Coronary artery (tissue), 2 donors: ENCODE data around the gene TNFAIP8L3.

Experiments used
- DNase-seq: peaks from one replicate; pipeline ENCODE4 v3.0.0-alpha.2; 2017; ENCODE audit warnings: low spot score
- H3K27ac ChIP-seq, 2 donors: fragments of 200-600 bp; sonication (generic); one replicate each; pipeline ENCODE4 v1.5.1; 2016 to 2019
- H3K4me3 ChIP-seq: fragments of 200-600 bp; sonication (generic); 2 replicates; pipeline ENCODE4 v1.5.1; 2016; ENCODE audit warnings: mild to moderate bottlenecking, moderate library complexity
- CTCF ChIP-seq: fragments of 200-600 bp; sonication (generic); IDR thresholded peaks from one replicate; pipeline ENCODE4 v1.5.1; 2019; ENCODE audit warnings: antibody characterized with exemption

TNFAIP8L3 gene

DNA sequence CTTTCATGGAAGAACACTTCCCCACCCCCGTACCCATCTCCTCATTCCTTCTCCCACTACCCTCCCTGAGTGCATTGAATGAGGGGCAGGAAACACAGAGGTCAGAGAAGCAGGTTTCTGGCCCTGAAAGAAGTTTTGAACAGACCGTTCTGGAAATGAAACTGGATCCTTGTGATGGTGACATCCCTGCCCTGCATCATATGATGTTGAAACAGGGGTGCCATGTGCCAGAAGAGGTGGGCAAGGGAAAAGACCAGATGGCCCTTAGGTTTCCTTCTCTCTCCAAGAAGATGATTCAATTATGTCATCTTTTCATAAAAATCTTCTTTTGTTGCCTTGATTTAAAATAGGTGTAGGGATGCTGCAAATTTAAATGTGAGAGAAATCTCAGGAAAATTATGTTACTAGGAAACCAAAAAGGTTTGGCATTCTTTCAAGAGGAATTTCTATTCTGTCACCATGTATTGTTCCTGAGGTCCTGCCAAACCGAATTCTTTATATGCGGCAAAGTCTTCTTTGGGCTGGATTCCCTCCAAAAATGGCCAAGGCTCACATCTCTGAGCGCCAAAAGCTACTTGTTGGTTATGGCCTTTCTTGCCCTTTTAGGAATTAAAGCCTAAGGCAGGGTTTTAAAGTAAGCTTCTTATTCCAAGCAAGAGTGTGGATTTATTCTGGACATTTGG is 19.9 kb upstream of the TNFAIP8L3 start:
- Histone ChIP-seq H3K27ac (peak overlapping the region; percentile 51 to 74), H3K4me3 (no peak overlapping the region)
- TF ChIP-seq CTCF = no peak
- DNase-seq = no peak

- Histone ChIP-seq H3K27ac (peak overlapping the region; percentile 28 to 49), H3K4me3 (no peak overlapping the region)
- no peak for DNase-seq
- no peak for TF ChIP-seq CTCF
Measured at GRCh38 chr15:51112078-51112477, 17.4 kb upstream of the TNFAIP8L3 start.

- no peak for DNase-seq
- TF ChIP-seq CTCF = no peak
- Histone ChIP-seq H3K27ac (peak overlapping the region; percentile 92 to 95), H3K4me3 (no peak overlapping the region)
Measured at GRCh38 chr15:51111061-51111460, 16.4 kb upstream of the TNFAIP8L3 start.

DNA sequence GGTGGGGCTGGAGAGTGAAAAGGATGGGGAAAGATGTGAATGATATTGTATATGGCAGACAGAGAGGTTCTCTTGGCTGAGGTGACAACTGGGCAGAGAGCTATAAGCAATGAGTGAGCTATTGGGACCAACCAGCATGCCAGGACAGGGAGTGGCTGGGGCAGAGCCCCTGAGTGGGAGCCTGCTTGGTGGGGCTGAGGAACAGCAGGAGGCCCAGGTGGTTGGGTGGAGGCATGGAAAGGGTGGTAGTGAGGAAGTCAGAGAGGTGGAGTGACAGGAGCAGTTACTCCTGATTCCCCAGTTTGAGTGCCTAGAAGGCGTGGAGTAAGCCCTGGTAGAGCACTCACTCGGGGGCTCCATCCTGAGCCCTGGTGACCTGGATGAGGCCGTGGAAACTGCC is 15.5 kb upstream of the TNFAIP8L3 start:
- Histone ChIP-seq H3K4me3 (no peak overlapping the region), H3K27ac (peak overlapping the region; percentile 92 to 95)
- no peak for TF ChIP-seq CTCF
- DNase-seq = no peak

DNA sequence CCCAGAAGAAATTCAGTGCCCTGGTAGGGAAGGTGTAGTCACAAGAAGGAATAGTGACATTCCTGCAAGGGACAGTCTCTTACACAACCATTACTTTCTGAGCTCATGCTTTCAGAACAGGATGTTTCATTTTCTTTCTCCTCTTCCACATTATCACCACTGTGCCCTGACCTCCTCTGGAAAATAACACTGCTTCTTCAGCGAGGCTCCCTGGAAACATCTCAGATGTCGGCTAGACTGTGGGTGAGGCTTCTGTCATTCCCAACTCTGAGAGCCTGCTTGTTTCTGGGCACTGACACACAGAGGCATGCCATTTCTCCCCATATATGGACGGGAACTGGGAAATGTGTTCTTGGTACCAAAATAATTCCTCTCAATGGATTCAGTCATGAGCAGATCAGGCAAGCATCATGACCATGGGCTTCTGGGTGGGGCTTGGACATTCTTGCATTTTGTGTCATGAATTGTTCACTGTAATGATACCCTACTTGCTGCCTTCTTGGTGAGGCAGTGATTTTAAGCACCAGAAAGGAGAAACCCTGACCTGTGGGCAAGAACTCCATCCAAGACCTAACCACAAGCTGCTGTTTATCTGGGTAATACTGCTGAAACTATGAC is 14.3 kb upstream of the TNFAIP8L3 start:
- peak overlapping the region; percentile 92 to 95 for H3K27ac ChIP-seq
- TF ChIP-seq CTCF = no peak
- H3K4me3 ChIP-seq = peak overlapping the region; percentile 7
- DNase-seq = peak; percentile 90

GRCh38 chr15:51107612-51108011 is 12.9 kb upstream of the TNFAIP8L3 start:
- TF ChIP-seq CTCF = no peak
- DNase-seq = no peak
- peak overlapping the region; percentile 92 to 95 for H3K27ac ChIP-seq
- no peak overlapping the region for H3K4me3 ChIP-seq

DNA sequence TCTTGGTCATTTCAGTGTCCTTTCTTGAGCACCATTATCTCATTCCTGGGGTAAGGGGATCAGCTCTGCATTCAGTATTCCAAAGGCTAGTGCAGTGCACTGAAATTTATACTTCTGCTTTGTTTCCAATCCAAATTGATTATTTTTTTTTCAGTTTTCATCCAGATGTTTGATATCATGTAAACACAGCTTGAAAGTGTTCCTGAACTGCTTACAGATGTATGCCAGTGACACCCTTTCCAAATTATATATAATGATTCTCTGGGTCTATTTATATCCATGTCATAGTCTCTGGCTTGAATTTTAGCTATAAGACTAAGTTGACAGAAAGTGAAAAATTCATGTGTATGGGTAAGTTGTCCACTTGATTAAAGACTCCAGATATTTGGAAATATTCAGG is 11.8 kb upstream of the TNFAIP8L3 start:
- H3K4me3 ChIP-seq = no peak overlapping the region
- no peak for TF ChIP-seq CTCF
- no peak for DNase-seq
- peak overlapping the region in 1 of 2 donors; percentile 92 for H3K27ac ChIP-seq
